ENCODE data around the gene USP25. TPM values are rescaled to one million over a fixed set of nuclear protein-coding genes. Genes with fewer than 3 reads are reported as not detected.

The USP25 gene
- total and polyA plus RNA-seq, 9 of the 15 experiments (the other 6 are each of a cell fraction or from before 2014, with no cell fraction given): 7.8 to 44.9 (median 31.4) TPM

DNA sequence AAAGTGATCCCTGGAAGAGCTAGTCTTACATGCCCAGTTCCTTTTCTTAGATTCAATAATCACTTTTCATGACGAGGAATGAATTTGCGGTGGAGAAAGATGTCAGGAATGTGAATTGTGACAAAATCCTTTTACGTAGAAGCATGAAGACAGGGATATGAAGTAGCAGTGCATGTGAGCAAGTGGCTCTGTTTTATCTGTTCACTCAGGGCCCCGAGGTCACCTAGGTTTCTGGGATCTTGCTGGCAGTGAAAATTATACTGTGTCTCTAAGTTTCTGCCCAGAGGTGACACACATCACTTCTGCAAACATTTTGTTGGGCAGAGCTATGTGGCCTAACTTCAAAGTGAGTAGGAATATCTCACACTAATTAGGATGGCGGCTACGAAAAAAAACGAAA is 79.3 kb downstream of the USP25 start (continued):
- no peak for TF ChIP-seq GTF2B (IDR thresholded peaks at IDR 0.05; ENCODE audit: extremely low read depth, insufficient read length)
- TF ChIP-seq RBM14 (IDR thresholded peaks at IDR 0.05; ENCODE audit: borderline replicate concordance, insufficient read depth, low read depth, low read length): no peak
- TF ChIP-seq ZNF644 (tag; IDR thresholded peaks at IDR 0.05; ENCODE audit: low read depth): no peak
- no peak for TF ChIP-seq EP300 (IDR thresholded peaks at IDR 0.05; ENCODE audit: low read length)
- no peak for TF ChIP-seq DMBX1 (CRISPR knock-in tag; IDR thresholded peaks at IDR 0.05; ENCODE audit: borderline replicate concordance)
- TF ChIP-seq GTF2E2 (tag; IDR thresholded peaks at IDR 0.05): no peak
- TF ChIP-seq RBM39 (optimal IDR thresholded peaks at IDR 0.05; ENCODE audit: low read depth, low read length): no peak

DNA sequence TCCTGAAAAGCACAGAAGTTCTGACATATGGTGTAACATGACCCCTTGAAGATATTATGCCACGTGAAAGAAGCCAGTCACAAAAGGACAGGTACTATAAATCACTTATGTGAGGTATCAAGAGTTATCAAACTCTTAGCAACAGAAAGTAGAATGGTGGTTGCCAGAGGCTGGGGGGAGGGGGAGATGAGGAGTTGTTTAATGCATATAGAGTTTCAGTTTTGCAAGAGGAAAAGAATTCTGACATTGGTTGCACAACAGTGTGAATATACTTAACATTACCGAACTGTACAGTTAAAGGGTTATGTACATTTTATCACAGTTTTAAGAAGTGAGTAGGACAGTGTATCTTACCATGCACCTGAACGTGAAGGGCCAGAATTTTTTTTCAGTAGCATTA is 80.0 kb downstream of the USP25 start:
- no peak overlapping the region for H3K4me2 ChIP-seq (ENCODE audit: insufficient read depth, low read length)
- no peaks in the 10 kb centered on the region for H4K20me1 ChIP-seq (replicated peaks; ENCODE audit: control insufficient read depth, insufficient read depth, low read length)
- intact Hi-C loops (cut with micrococcal nuclease) (no loop called here), in situ Hi-C loops (cut with MboI) (no loop called here)
- no peak overlapping the region for H2AFZ ChIP-seq (ENCODE audit: low read depth, low read length)
- no peaks in the 10 kb centered on the region for H3K4me1 ChIP-seq (replicated peaks in 1 of 2; ENCODE audit: control insufficient read depth in 2 of 2, insufficient read depth in 2 of 2, low read length in 2 of 2)
- H3K9ac ChIP-seq (ENCODE audit: insufficient read depth in 1 of 2, low read depth in 2 of 2, low read length in 2 of 2): no peak overlapping the region
- DNase-seq (ENCODE audit: extremely low read depth in 1 of 4, low spot score in 3 of 4) (no peak), ATAC-seq (no peak), FAIRE-seq (no peak)
- ChIA-PET CTCF (ENCODE audit: low intra/inter-chr PET ratio) (no interaction called here), POLR2A (no interaction called here)
- H3K4me3 ChIP-seq: no peak overlapping the region
- WGBS (ENCODE audit: insufficient coverage, low coverage, missing lambda C conversion rate): 75% methylated on average over 3 of the region's 3 CpGs
- H3K27ac ChIP-seq (ENCODE audit: extremely low read depth, low read depth, low read length): no peak overlapping the region
- no peaks in the 10 kb centered on the region for H3K9me1 ChIP-seq (ENCODE audit: control insufficient read depth, insufficient read depth, low read length)
- peaks cover 3% of the 10 kb centered on the region for H3K9me3 ChIP-seq (replicated peaks; ENCODE audit: control insufficient read depth, insufficient read depth, low read depth, low read length)
- no peaks in the 10 kb centered on the region for H3K27me3 ChIP-seq (ENCODE audit: control insufficient read depth in 2 of 2, insufficient read depth in 2 of 2, low read length in 2 of 2)
- H3K79me2 ChIP-seq (ENCODE audit: control insufficient read depth, insufficient read depth, low read length): 0 out of 3 replicates have a peak, but pooled peaks cover 7% of the 10 kb centered on the region
- no TSS peak for BruUV-seq (replicated peaks)
- H3K36me3 ChIP-seq (ENCODE audit: control insufficient read depth, insufficient read depth, low read length): peaks cover 60% of the 10 kb centered on the region; the same call in 2 of the 3 replicates
- TF ChIP-seq PPARD (CRISPR knock-in tag; IDR thresholded peaks at IDR 0.05) (no peak), ZFP36 (IDR thresholded peaks at IDR 0.05; ENCODE audit: low read depth, low read length, partially characterized antibody) (no peak), ZBTB17 (CRISPR knock-in tag; IDR thresholded peaks at IDR 0.05) (no peak), LEF1 (IDR thresholded peaks at IDR 0.05) (no peak), SPI1 (IDR thresholded peaks at IDR 0.05; ENCODE audit: borderline replicate concordance, low read depth, low read length) (no peak), CTCF (IDR thresholded peaks at IDR 0.05 in 2 of 3, conservative IDR thresholded peaks at IDR 0.05 in 1 of 3; ENCODE audit: insufficient read depth in 2 of 3, low read depth in 1 of 3, low read length in 3 of 3) (no peak), NFRKB (IDR thresholded peaks at IDR 0.05; ENCODE audit: low read depth) (no peak), TCFL5 (CRISPR knock-in tag; conservative IDR thresholded peaks at IDR 0.05) (no peak), IRF1 (CRISPR knock-in tag; IDR thresholded peaks at IDR 0.05; ENCODE audit: borderline replicate concordance) (no peak)
